Right ventricle myocardium inferior (tissue), 1 donor: ENCODE data around the gene BICDL1. TPM values are rescaled to one million over a fixed set of nuclear protein-coding genes. Genes with fewer than 3 reads are reported as not detected.
A peak's percentile ranks its signal among the peaks of the same experiment; 100 is the strongest.

Source experiments
- ATAC-seq: fragments of 200-7000 bp; cut with Tn5 transposase; one replicate; pipeline ENCODE4 v1.9.1; 2020; ENCODE audit warnings: mild to moderate bottlenecking, moderate library complexity
- DNase-seq: peaks from one replicate; pipeline ENCODE4 v3.0.0; 2021; ENCODE audit errors: missing footprints
- intact Hi-C: fragments of 100-400 bp; cut with DNase I; formaldehyde crosslinking; loops from one replicate; pipeline ENCODE4 v1.11.0; 2022
- total RNA-seq: library from RNA; stranded (reverse); fragmentation: NEBNext Ultra II Directional; extraction: Animal tissue kit (Norgen Biotek cat#: 25700); gene quantifications from one replicate; pipeline ENCODE4 v1.2.1, GENCODE V29; 2021
- donor health status: DM: no; HTN: yes; CAD: no; lungs with severe emphysema.

Gene BICDL1
- total RNA-seq, 1 donor from 2014 or later: 0.87 TPM

DNA sequence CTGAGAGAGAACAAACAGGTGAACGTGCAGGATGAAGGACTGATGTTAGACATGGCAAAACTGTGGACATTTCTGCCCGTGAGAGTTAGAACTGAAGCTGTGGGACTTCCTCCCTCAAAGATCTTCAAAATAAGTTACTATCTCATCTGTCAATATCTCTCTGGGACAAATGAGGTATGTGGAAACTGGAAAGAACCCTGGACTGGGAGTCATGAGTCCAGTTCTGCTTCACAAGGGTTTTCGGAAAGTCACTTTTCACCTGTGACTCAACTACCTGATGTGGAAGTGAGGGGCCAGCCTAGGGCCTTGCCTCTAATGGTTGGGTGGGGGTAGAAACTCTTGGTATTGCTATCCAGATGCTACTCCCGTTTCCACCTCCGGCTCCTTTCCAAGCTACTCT, 80.2 kb downstream of the BICDL1 start:
- intact Hi-C loops: no loop called here
- ATAC-seq (no peak), DNase-seq (no peak)

DNA sequence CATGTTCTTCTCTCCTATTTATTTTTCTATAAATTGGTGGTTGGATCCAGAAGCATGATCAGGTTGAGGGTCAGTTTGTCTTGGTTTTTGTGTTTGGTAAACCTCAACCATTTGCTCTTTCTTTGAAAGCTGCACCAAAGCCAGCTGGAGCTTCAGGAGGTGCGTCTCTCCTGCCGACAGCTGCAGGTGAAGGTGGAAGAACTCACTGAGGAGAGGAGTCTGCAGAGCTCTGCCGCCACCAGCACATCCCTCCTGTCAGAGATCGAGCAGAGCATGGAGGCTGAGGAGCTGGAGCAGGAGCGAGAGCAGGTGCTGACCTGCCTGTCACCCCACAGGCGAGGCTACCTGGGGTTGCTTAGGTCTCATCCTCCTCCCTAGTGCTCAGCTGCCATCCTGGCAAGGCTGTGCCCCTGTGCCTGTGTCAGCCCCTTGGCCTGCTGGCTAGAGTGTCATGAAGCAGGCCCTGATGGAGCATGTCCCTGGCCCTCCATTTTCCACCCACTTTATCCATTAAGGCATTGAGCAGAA, 82.5 kb downstream of the BICDL1 start:
- no peak for DNase-seq
- intact Hi-C loops: loop anchor here (10.0 kb wide), 1 partner anchor 87 kb away; the partner anchor contains the start of gene BICDL1

DNA sequence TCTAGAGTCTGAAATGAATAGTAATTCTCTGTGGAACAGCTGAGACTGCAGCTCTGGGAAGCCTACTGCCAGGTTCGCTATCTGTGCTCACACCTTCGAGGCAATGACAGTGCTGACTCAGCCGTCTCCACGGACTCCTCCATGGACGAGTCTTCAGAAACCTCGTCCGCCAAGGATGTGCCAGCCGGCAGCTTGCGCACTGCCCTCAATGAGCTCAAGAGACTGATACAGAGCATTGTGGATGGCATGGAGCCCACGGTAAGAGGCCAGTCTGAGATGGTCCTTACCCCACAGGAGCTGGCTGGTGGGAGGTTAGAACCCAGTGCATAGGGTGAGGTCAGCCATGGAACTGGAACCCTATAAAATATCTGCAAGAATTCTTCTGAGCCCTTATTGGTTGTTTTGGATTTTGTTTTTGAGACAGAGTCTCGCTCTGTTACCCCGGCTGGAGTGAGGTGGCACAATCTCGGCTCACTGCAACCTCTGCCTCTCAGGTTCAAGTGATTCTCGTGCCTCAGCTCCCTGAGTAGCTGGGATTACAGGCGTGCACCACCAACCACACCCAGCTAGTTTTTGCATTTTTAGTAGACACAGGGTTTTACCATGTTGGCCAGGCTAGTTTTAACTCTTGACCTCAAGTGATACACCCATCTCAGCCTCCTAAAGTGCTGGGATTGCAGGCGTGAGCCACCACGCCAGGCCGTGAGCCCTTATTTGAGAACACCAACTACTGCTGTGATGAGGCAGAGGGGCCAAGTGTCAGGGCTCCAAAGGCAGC, 83.6 kb downstream of the BICDL1 start:
- intact Hi-C loops: loop anchor here (10.0 kb wide), 1 partner anchor 88 kb away; the partner anchor contains the start of gene BICDL1
- DNase-seq (no peak), ATAC-seq (no peak)

More for the DNA sequence above, 82.5 kb downstream of the BICDL1 start:
- ATAC-seq: no peak

DNA sequence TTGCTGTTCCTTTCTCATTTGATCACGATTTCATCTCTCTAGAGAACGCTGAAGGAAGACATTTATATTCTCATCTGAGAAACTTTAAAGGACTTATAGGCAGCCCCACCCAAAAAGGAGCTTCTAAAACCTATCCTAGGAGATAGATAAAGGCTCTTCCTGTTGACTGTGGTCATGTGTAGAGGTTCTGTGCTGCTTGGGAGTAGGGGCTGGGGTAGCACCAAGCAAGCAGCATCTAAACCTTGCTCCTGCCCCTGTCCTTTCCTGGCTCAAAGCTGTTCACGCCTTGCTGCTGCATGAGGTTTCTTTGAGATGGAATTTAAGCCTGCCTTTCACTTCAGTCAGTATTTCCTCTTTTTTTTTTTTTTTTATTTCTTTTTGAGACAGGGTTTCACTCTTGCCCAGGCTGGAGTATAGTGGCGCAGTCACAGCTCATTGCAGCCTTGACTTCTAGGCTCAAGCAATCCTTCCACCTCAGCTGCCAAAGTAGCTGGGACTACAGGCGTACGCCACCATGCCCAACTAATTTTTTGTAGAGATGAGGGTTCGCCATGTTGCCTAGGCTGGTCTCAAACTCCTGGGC, 86.1 kb downstream of the BICDL1 start:
- DNase-seq: no peak
- intact Hi-C loops: loop anchor here (10.0 kb wide), 1 partner anchor 90 kb away; the partner anchor contains the start of gene BICDL1

DNA sequence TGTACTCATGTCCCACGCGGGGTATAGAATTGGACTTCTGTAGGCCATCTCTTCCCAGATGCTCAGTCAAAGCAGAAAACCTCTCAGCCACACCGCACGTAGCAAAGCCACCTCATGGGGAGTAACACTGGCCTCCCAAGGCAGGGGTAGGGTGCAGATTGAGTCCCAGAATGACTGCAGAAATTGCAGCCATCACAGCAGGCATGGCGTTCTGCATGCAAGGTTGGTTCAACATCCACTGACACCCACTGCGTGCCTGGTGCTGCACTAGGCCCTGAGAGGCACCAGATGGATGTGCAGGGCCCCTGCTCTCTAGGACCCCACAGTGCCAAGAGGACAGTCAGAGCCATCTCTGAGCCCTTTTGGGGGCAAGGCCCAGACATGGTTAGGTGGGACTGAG, 87.6 kb downstream of the BICDL1 start:
- DNase-seq (no peak), ATAC-seq (no peak)
- intact Hi-C loops: loop anchor here (10.0 kb wide), 1 partner anchor 92 kb away; the partner anchor contains the start of gene BICDL1

More for the DNA sequence above, 86.1 kb downstream of the BICDL1 start:
- no peak for ATAC-seq

DNA sequence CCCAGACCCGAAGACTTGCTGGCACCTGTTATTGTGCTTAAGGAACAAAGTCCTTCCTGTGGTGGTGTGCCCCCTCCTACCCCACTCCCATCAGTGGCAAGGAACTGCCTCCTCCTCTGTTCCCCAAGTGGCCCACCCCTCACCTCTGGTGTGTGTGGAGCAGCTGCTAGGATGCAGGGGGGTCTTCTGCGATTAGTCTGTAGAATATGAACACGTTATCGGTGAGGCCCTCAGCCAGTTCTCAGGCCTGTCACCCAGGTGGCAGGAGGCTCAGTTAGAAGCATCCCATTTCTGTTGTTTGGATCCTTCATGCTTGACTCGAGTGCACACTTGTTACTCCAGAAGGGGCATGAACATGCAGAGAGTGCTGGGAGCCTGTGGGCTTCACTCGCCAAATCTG, 88.2 kb downstream of the BICDL1 start:
- DNase-seq (no peak), ATAC-seq (no peak)
- intact Hi-C loops: loop anchor here (10.0 kb wide), 1 partner anchor 92 kb away; the partner anchor contains the start of gene BICDL1

DNA sequence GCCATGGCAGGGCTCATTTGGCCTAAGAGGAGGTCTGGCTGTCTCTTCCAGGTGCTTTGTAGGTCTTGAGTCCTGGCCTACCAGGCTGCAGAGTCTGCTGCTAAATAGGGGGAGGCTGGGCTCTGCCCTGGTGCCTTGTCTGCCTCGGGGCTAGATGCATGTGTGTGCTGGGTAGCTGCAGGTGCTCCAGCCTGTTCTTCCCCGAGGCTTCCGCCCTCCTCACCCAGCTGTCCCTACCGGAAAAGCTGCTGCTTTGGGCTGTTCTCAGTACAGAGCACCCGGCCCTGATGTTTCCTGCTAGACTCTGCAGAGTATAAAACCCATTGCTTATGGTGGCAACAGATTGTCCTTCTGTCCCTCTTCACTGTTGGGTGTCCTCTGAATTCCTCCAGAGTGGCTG, 89.8 kb downstream of the BICDL1 start:
- ATAC-seq: no peak
- intact Hi-C loops: loop anchor here (10.0 kb wide), 1 partner anchor 94 kb away; the partner anchor contains the start of gene BICDL1
- DNase-seq: no peak

DNA sequence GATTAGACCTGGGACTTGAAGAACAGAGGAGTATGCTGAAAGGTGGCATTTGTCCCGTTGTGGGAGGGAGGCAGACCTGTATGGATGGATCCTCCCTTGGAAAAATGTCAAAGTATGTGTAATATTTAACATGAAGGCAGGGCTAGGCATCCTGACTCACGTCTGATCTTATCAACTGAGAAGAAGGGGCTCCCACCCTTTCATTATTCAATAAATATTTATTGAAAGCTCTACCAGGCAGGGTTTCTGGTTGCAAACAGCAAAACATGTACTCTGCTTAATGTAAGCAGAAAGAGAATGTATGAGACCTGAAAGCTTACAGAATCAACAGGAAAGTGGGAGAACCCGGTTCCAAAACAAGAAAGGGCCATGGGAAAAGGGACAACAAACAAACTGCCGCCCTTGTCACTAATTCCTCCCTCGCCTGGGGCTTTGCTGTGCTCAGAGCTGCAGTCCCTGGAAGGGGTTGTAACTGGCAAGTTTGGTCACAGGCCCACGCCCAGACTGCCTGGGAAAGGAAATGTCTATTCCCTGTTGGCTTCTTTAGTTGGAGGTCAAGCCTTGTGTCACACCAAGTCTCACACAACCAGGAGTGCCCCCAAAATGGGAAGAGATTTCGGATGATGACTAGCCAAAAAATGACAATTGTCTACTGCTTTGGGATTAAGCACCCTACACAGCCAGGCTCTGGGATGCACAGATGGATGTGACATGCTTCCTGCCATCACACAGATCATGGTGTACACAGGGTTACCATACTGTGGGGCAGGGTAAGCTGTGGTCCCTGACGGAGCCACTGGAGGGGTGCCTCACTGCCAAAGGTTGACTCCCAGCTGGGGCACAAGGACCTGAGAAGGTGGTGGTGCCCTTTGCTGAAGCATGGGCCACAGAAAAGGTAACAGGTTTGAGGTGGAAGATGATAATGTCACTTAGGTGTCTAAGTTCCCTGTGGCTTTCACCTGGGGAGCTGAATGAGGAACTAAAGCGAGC, 90.7 kb downstream of the BICDL1 start:
- intact Hi-C loops: loop anchor here (10.0 kb wide), 1 partner anchor 95 kb away; the partner anchor contains the start of gene BICDL1
- ATAC-seq (no peak), DNase-seq (no peak)

DNA sequence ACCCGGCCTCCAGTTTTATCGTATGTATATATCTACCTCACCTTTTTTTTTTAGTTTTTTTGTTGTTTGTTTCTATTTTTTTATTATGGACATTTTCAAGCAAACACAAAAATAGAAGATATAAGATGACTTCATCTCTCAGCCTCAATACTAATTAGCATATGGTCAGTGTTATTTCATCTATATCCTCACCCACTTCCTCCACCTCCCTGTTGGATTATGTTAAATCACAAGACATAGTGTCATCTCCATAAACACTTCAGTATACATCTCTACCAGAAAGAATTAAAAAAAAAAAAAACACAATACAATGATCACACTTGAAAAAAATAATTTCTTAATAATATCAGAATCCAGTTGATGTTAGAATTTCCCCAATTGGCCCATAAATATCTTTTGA, 92.6 kb downstream of the BICDL1 start:
- no peak for DNase-seq
- intact Hi-C loops: no loop called here
- ATAC-seq: no peak

DNA sequence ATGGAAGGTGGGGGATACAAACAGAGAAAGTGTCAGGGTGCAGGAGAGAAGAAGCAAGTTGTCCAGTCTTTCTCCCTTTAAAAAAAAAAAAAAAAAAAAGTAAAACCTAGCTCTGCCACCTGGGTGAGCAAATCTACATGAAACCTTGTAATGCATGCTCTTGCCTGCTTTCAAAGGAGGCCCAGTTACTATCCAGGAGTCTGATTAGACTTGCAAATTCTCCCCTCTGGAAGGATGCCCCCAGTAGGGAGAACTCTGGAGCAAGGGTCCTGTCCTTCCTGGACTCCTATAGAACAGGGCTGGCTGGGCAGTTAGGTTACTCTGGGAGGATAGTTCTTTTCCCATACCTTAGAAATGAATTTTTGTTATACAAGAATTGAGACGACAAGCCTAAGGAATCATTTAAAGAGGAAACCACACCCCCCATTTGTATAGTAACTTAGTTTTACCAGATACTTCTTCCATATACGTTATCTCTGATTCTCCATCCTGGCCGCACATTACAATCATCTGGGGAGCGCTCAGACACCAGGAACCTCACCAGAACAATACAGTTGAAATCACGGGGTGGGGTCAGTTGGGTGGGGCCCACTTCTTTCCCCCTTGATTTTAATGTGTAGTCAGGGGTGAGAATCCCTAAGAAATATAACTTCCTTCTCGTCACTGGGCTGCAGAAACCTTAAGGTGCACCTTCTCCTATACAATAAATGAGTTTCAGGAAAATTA, 97.0 kb downstream of the BICDL1 start:
- ATAC-seq: no peak
- intact Hi-C loops: no loop called here
- no peak for DNase-seq

DNA sequence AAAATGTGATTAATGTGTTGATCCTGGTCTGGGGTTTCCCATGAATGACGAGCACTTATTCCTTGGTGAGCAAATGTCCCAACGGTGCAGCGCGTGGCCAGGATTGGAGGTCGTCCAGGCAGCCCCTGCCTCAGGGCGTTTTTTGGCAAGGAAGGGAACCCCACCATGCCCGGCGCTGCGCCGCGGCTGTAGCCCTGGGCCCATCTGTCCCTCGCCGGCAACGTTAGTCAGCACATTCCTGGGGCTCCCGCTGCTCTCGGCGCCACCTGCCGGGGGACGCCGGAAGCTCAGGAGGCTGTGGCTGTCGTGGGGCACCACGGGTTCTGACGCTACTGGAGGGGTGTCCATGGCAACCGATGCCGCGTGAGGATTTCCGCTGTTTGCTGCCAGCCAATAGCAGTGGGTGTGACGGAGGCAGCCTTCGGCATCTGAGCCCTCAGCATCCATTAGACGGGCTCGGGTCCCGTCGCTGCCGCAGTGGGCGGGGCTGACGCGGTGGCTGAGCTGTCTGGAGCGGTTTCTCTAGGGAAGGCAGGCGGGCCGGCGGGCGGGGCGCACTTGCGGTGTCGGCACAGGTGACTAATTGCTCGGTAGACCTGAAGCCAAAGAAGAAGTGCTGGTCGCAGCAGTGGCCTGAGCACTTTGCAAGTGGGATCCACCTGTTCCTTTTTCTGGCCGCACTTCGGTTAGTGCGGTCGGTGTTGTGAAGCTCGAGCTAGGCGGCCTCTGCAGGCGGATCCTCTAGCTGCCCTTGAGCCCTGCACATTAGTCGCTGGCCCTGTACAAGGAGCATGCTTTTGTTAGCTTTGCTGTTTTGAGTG, 98.0 kb downstream of the BICDL1 start:
- peak; percentile 99 for DNase-seq
- peak; percentile 98 for ATAC-seq
- intact Hi-C loops: no loop called here

DNA sequence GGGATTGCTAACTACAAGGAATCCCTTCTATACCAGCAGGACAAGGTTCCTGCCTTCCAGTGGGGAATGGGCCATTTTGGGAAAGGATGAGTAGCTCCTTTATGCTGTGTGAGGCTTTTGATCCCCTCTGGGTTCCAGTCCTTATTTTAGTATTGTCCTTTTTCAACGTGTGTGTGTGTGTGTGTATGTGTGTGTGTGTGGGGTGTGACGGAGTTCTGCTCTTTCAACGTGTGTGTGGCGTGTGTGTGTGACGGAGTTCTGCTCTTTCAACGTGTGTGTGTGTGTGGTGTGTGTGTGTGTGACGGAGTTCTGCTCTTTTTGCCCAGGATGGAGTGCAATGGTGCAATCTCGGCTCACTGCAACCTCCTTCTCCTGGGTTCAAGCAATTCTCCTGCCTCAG, 100.1 kb downstream of the BICDL1 start:
- DNase-seq: no peak
- intact Hi-C loops: no loop called here

DNA sequence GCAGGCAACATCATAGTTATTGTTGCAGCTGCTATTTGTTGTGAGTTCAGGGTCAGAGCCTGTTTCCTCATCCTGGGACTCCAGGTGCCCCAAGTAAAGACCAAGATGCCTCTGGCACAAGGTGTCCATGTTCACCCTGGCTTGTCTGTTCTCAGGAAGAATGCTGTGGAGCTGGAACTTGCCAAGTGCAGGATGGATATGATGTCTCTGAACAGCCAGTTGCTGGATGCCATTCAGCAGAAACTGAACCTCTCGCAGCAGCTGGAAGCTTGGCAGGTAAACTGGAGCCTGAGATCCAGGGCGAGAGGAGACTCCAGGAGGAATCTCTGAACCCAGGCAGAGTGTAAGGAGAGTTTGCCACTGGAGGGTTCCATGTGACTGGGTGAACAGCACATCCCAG, 100.8 kb downstream of the BICDL1 start:
- intact Hi-C loops: no loop called here
- no peak for DNase-seq
- no peak for ATAC-seq

More for the DNA sequence above, 100.1 kb downstream of the BICDL1 start:
- no peak for ATAC-seq

DNA sequence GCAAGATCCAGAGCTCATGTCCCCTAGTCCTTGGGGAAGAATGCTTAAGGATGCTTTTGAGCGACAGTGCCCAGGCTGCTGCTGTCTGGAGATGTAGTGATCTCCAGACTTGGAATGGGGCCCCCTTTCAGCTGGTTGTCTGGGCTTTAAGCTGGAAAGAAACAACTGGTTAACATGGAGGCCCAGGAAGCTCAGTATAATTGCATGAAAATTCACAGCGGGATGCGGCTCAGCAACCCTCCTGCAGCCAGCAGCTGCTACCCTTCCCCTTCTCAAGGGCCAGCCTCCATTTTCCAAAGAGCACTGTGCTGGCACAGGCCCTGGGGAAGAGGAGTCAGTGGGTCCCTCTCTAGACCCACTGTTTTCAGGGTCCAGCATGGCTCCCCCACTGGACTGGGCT, 101.2 kb downstream of the BICDL1 start:
- ATAC-seq: no peak
- intact Hi-C loops: no loop called here
- peak; percentile 3 for DNase-seq

DNA sequence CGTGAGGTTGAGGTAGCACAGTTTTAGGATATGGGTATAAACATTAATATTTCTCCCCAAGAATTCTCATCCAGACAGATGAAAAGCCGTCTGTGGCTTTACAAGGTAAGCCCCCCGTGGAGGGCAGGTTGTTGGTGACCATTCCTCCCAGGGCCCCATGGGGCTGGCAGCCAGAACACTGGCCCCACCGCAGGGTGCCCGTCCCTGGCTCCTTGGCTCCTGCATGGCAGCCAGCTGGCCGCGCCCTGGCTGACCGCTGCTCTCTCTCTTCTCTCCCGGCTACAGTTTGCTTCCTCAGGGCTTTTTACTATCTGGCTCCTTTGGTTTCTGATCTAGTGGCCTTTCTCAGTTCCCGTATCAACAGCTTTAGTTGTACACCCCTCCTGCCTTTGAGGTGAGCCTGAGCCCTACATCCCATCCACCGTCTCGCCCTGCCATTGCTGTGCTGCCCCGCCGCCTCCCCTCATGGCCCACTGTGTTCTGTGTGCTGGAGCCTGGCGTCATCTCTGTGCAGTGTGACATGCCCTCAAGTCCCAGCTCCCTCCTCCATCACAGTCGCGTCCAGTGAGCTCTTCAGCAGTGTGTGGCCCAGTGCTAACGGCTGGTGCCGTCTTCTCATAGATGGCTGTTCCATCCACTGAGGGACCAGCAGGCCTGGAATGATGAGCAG, 101.7 kb downstream of the BICDL1 start:
- intact Hi-C loops: no loop called here
- ATAC-seq: no peak
- peak; percentile 64 for DNase-seq

DNA sequence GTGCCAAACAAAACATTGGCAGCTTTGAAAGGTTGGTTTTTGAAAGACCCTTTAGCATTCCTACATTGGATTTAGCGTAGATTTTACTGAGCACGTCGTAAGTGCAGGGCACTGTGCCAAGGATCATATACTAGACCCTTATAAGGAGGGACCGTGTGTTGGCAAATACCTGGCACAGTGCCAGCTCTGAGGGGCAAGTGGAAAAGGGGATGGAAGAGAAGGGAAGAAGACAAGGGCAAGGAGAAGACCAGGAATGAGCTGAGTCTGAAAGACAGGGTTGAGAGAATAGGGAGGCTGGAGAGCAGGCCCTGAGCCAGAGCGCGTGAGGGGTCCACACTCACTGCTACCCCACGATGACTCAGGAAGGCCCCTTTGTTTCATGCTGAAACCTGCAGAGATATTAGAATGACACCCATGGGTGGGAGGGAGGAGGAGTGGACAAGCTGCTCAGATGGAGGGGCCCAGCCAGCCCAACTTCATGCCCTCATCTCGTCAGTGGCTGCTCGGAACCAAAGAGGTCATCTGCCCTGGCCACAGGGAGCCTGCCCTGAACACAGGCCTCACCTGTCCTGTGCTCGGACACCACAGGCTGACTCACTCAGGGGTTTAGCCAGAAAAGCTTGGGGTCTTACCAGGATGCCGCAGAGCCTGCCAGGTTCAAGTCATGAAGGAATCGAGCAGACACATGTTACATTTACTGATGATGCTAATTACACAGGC, 102.5 kb downstream of the BICDL1 start:
- ATAC-seq (no peak), DNase-seq (peak; percentile 17)
- intact Hi-C loops: no loop called here
